Naive B cell (primary cell): Measurements from ENCODE around the gene ADPGK. TPM values are rescaled to one million over a fixed set of nuclear protein-coding genes. Genes with fewer than 3 reads are reported as not detected.

Experiments used
- ATAC-seq, 2 donors: fragments of 150-1000 bp; cut with Tn5 transposase; 2 replicates each; pipeline ENCODE4 v1.10.0; 2021; ENCODE audit warnings: low read depth in 2 of 2, mild to moderate bottlenecking in 2 of 2, moderate library complexity in 2 of 2
- DNase-seq: peaks from one replicate; pipeline ENCODE4 v3.0.0; 2022
- H3K27ac Mint-ChIP-seq, 6 donors: one replicate each; pipeline ENCODE4 v1.8.0; 2020 to 2022; ENCODE audit warnings: mild to moderate bottlenecking in 6 of 6, mixed read lengths in 6 of 6, moderate library complexity in 5 of 6, inconsistent platforms in 2 of 6
- H3K27me3 Mint-ChIP-seq, 3 donors: one replicate each; pipeline ENCODE4 v1.8.0; 2021 to 2022; ENCODE audit warnings: mixed read lengths in 3 of 3, mild to moderate bottlenecking in 1 of 3
- H3K36me3 Mint-ChIP-seq, 2 donors: one replicate each; pipeline ENCODE4 v1.8.0; 2020 to 2022; ENCODE audit warnings: mixed read lengths in 2 of 2, inconsistent platforms in 1 of 2, mild to moderate bottlenecking in 1 of 2
- H3K4me1 Mint-ChIP-seq, 3 donors: one replicate each; pipeline ENCODE4 v1.8.0; 2020 to 2022; ENCODE audit warnings: mixed read lengths in 3 of 3, inconsistent platforms in 1 of 3, mild to moderate bottlenecking in 1 of 3, moderate library complexity in 1 of 3
- H3K4me3 Mint-ChIP-seq, 8 donors: one replicate each; pipeline ENCODE4 v1.8.0; 2020 to 2022; ENCODE audit warnings: mild to moderate bottlenecking in 8 of 8, mixed read lengths in 8 of 8, moderate library complexity in 8 of 8, inconsistent platforms in 2 of 8
- H3K9me3 Mint-ChIP-seq, 7 donors: one replicate each; pipeline ENCODE4 v1.8.0; 2020 to 2022; ENCODE audit warnings: mixed read lengths in 7 of 7, mild to moderate bottlenecking in 5 of 7, inconsistent platforms in 2 of 7, moderate library complexity in 1 of 7
- polyA plus RNA-seq, 6 donors: library from polyadenylated mRNA; unstranded; fragments of 300-500 nt; fragmentation: Illumina TruSeq; gene quantifications; one replicate each; pipeline ENCODE4 v1.2.3, GENCODE V29; 2021; ENCODE audit warnings: low read depth in 6 of 6

The ADPGK gene
- polyA plus RNA-seq, 6 donors from 2014 or later, result 126 to 160 (median 139) TPM

DNA sequence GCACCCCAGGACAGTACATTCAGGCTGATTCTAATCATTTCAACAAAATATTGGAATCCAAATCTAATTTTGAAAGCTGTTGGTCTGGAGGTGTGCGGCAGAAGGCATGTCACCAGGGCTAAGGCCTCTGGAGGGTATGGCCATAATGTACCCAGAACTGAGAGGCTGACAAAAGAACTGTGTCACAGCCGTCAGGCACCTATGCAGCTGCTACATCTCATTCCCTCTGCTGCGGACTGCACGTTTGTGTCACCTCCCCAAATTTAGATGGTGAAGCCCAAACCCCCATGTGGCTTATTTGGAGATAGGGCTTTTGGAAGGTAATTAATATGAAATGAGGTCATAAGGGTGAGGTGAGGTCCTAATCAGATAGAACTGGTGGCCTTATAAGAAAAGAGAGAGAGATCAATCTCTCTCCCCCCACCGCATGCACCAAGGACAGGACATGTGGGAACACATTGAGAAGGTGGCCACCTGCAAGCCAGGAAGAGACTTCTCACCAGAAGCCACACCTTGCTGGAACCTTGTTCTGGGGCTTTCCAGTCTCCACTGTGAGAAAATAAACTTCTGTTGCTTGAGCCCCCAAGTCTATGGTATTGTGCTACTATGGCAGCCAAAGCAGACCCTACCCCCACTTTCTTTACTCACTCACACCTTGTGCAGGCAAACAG is 22.8 kb downstream of the ADPGK start:
- no peaks in the 10 kb centered on the region for H3K9me3 Mint-ChIP-seq
- no peak overlapping the region for H3K4me3 Mint-ChIP-seq
- no peak overlapping the region for H3K27ac Mint-ChIP-seq
- ATAC-seq (no peak), DNase-seq (no peak)
- peaks cover 3 to 8% (median 5%) of the 10 kb centered on the region in 3 donors for H3K4me1 Mint-ChIP-seq
- H3K27me3 Mint-ChIP-seq, result no peaks in the 10 kb centered on the region
- H3K36me3 Mint-ChIP-seq, result peaks cover 14 to 26% of the 10 kb centered on the region in 2 donors

DNA sequence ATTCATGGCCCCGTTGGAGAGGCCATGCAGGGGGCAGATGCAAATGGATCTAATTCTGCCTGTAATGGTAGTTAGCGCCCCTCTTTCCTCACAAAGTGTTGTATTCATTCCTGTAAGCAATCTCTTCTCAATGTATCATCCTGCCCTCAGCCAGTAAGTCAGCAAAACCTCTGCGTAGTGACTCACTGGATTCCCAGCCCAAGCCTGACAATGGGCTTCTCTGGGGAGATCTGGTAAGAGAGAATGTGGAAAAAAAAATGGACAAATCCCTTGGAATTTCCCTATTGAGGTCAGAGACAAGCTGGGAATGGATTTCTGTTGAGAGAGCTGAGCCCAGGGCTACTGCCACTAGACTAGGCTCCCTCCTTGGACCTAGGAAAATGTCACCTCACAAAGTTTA is 25.4 kb downstream of the ADPGK start:
- Mint-ChIP-seq H3K27ac (peak overlapping the region in 2 of 6 donors; percentile 38 to 56), H3K27me3 (no peaks in the 10 kb centered on the region), H3K4me3 (no peak overlapping the region), H3K9me3 (no peaks in the 10 kb centered on the region), H3K36me3 (peaks cover 30 to 32% of the 10 kb centered on the region in 2 donors), H3K4me1 (peaks cover 12 to 18% (median 13%) of the 10 kb centered on the region in 3 donors)
- ATAC-seq (no peak), DNase-seq (no peak)

DNA sequence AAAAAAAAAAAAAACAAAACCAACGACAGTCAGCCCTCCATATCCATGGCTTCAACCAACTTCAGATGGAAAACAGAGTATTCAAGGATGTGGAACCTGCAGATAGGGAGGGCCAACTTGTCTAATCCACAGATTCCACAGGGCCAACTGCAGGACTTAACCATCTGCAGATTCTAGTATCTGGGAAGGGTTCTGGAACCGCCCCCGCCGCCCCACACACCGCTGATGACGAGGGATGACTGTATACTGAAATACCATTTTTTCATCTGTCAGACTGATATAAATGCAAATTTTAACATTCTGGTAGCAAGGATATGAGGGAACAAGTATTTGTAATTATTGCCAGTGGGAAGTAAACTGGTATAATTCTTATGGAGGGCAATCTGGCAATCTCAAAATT is 29.5 kb downstream of the ADPGK start:
- Mint-ChIP-seq H3K27ac (peak overlapping the region in 3 of 6 donors; percentile 16 to 36 (median 33)), H3K9me3 (no peaks in the 10 kb centered on the region), H3K36me3 (peaks cover 25 to 31% of the 10 kb centered on the region in 2 donors), H3K4me1 (peaks cover 21 to 36% (median 32%) of the 10 kb centered on the region in 3 donors), H3K27me3 (no peaks in the 10 kb centered on the region), H3K4me3 (peak overlapping the region in 1 of 8 donors; percentile 22)
- DNase-seq (no peak), ATAC-seq (no peak)

DNA sequence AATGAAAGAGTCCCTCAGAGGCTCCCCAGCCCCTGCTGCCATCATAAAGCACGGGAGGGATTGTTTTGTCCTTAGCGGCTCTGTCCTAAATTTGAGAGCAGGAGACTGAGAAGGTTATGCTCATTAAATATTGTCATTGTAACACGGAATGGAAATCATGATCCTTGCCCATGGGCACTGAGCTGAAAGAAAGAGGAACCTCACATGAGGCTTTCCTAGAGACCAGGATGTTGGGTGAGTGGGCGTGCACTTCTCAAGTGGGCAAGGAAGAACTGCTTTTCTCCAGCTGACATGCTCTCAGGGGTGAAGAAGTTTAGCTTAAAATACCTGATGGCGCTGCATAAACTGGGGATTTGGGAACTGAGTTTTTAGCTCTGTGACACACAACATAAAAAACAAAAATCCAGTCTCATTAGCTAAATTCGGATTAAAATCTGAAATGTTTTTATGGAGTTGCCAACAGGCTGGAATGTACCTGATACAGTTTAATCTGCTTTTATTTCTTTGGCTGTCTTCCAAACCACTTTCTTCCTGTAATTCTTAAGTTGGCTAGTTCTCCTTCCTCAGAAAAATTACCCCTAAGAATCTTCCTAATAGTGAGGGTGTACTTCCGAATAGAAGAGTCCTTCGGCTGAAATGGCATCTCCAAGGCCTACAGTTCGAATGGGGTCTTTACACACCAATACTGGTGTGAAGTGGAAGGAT is 31.7 kb downstream of the ADPGK start:
- Mint-ChIP-seq H3K27ac (peak overlapping the region; percentile 27 to 93 (median 82)), H3K9me3 (no peaks in the 10 kb centered on the region), H3K27me3 (no peaks in the 10 kb centered on the region), H3K36me3 (peaks cover 24 to 29% of the 10 kb centered on the region in 2 donors), H3K4me3 (peak overlapping the region in 3 of 8 donors; percentile 22 to 44 (median 37)), H3K4me1 (peaks cover 21 to 36% (median 32%) of the 10 kb centered on the region in 3 donors)
- DNase-seq, result peak; percentile 41
- peak; percentile 92 to 97 for ATAC-seq

DNA sequence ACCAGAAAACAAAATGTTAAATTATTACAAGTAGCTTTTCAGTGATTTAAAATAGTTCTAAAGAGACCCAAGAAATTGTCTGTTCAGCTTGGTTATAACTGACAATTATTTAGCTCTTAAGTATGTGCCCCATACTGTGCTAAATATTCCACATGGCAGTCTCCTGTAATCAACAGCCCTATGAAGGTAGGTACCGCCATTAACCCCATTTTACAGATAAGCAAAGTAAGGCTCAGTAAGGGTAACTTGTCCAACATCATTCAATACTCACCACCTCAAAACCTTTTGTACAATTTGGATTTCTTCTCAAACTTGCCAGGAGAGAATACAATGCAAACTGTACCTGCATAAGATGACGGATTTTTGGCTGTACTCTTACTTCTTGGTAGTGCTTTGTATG is 33.9 kb downstream of the ADPGK start:
- Mint-ChIP-seq H3K27me3 (no peaks in the 10 kb centered on the region), H3K9me3 (no peaks in the 10 kb centered on the region), H3K27ac (peak overlapping the region in 1 of 6 donors; percentile 8), H3K36me3 (peaks cover 14% of the 10 kb centered on the region in 2 donors), H3K4me1 (peaks cover 16 to 29% (median 28%) of the 10 kb centered on the region in 3 donors), H3K4me3 (no peak overlapping the region)
- no peak for ATAC-seq
- DNase-seq, result no peak

DNA sequence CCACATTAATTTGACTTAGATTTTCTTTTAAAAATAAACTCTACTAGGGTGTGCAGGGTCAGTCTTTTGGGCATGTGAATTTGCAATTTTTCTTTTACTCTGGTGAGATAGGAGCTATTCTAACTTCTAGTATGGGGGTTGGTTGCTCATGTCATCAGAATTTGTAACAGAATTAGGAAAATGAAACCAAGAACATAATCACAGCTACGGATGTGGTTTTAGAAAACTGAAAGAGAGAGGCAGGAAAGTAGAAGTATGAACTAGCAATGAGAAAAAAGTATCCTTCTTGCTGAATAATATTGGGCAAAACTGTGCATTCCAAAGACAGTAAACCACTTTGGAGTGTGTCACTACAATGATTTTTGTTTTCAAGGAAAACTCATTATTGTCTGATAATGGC is 43.3 kb downstream of the ADPGK start:
- Mint-ChIP-seq H3K4me1 (peaks cover 21 to 28% (median 22%) of the 10 kb centered on the region in 3 donors), H3K9me3 (no peaks in the 10 kb centered on the region), H3K27me3 (no peaks in the 10 kb centered on the region), H3K36me3 (peaks cover 18 to 22% of the 10 kb centered on the region in 2 donors), H3K4me3 (peak overlapping the region in 5 of 8 donors; percentile 2 to 59 (median 10)), H3K27ac (peak overlapping the region in 4 of 6 donors; percentile 39 to 87 (median 57))
- ATAC-seq (peak; percentile 40 to 55), DNase-seq (peak; percentile 6)

DNA sequence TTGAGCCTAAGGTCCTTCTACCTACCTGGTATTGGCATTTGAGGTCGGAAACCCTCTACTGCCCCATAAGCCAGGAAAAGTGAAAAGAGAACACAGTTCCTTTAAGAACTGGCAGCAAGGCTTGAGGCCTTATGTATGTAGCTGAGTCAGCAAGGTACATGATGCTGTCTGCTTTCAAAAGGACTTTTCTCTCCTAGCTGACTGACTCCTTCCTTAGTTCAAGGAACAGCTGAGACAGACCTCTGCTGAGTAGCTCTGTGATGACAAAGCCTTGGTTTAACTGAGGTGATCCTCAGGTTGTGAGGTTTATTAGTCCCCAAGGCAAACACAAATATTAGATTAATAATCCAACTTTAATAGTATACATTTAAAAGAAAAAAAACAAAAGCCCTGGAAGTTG is 45.8 kb downstream of the ADPGK start:
- ATAC-seq, result no peak
- H3K4me1 Mint-ChIP-seq, result peaks cover 21 to 38% (median 22%) of the 10 kb centered on the region in 3 donors
- DNase-seq, result no peak
- H3K27ac Mint-ChIP-seq, result peak overlapping the region in 1 of 6 donors; percentile 15
- H3K9me3 Mint-ChIP-seq, result no peaks in the 10 kb centered on the region
- no peaks in the 10 kb centered on the region for H3K27me3 Mint-ChIP-seq
- H3K36me3 Mint-ChIP-seq, result peaks cover 22 to 25% of the 10 kb centered on the region in 2 donors
- H3K4me3 Mint-ChIP-seq, result no peak overlapping the region

DNA sequence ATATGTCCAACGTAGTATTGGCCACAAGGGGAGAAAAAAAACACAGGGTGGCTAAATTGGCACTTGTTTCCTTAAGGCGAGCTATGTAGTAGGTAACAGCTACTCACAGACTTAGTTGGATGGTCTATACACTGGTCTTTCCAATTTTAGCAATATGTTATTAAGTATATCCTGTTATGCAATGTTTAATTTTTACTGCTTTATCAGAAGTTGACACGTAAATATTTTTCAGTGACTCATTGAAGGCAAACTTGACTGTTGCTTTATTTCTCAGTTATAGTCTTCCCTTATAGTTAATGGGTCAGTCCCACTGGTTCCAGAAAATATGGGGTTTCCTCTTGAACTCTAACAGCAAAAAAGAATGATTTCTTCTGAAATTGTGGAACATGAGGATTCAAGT is 46.5 kb downstream of the ADPGK start:
- no peak for ATAC-seq
- Mint-ChIP-seq H3K36me3 (peaks cover 22 to 29% of the 10 kb centered on the region in 2 donors), H3K9me3 (no peaks in the 10 kb centered on the region), H3K27me3 (no peaks in the 10 kb centered on the region), H3K27ac (peak overlapping the region in 2 of 6 donors; percentile 33 to 60), H3K4me1 (peaks cover 21 to 38% (median 22%) of the 10 kb centered on the region in 3 donors), H3K4me3 (no peak overlapping the region)
- no peak for DNase-seq

DNA sequence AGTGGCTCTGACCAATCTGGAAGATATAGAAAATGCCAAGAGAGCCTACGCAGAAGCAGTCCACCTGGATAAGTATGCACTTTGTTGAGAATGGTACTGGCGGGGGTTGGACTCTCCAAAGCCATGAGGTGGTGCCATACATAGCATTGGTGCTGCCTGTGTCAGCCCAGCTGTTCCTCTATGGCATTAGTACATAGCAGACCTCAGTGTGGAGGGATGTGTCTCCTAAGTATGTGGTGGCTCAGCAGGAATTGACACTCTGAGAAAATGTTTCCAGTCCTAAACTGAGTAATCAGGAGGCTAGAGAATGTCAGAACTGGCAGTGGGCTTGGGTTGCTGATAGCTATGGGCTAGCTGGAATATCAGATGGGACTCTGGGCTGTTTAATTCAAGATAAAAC is 48.4 kb downstream of the ADPGK start:
- no peak overlapping the region for H3K4me3 Mint-ChIP-seq
- H3K36me3 Mint-ChIP-seq, result peaks cover 21 to 22% of the 10 kb centered on the region in 2 donors
- H3K27me3 Mint-ChIP-seq, result no peaks in the 10 kb centered on the region
- DNase-seq (no peak), ATAC-seq (no peak)
- no peaks in the 10 kb centered on the region for H3K9me3 Mint-ChIP-seq
- H3K4me1 Mint-ChIP-seq, result peaks cover 12 to 26% (median 13%) of the 10 kb centered on the region in 3 donors
- H3K27ac Mint-ChIP-seq, result peak overlapping the region in 2 of 6 donors; percentile 6 to 20

DNA sequence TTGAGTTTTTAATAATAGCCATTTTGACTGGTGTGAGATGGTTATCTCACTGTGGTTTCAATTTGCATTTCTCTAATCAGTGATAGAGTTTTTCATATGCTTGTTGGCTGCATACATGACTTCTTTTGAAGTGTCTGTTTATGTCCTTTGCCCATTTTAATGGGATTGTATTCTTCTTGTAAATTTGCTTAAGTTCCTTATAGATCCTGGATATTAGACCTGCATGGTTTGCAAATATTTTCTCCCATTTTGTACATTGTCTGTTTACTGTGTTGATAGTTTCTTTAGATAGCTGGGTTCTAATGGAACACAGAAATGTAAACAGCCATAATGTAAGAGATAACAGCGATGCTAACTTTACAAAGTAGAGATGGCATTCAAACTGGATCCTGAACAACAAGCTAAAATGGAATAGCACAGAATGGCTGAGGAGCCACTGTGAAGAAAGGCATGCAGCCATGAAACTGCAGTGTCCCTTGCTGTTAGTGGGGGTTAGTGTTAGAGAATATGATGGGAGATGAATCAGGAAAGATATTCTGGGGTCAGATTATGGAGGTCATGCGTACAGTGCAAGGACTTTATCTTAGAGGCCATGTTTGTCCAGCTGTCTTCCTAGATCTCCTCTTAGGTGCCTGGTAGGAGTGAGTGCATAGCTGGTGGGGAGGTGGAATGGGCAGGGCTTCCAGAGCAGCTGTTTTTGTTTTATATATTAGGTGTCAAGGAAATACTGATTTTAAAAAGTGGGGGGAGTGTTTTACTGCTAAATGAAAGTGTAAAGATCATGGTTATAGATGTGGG is 49.4 kb downstream of the ADPGK start:
- ATAC-seq, result no peak

DNA sequence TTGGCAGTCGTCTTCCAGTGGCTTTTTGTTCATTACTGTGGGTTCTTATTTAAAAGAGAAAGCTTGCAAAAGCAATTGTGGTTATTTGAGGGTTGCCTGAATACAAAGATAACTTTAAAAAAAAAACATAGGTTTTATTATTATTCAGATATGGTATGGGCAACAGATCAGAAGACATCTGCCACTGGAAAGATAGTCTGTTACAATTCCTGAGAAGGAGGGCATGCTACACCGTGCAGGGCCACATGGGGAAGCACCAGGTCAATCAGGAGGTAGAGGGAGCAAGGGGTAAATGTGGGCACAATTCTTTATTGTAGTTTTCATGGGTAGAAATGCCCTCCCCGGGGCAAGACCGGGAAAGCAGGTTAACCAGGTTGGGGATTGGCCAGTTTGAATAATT is 51.0 kb downstream of the ADPGK start:
- Mint-ChIP-seq H3K4me1 (peaks cover 0 to 10% (median 1%) of the 10 kb centered on the region in 3 donors), H3K27ac (peak overlapping the region in 3 of 6 donors; percentile 61 to 86 (median 66)), H3K9me3 (no peaks in the 10 kb centered on the region), H3K27me3 (no peaks in the 10 kb centered on the region), H3K36me3 (peaks cover 7 to 15% of the 10 kb centered on the region in 2 donors), H3K4me3 (no peak overlapping the region)
- DNase-seq (no peak), ATAC-seq (no peak)

More for the DNA sequence above, 49.4 kb downstream of the ADPGK start:
- peaks cover 15 to 21% of the 10 kb centered on the region in 2 donors for H3K36me3 Mint-ChIP-seq
- H3K4me1 Mint-ChIP-seq, result peaks cover 3 to 16% (median 4%) of the 10 kb centered on the region in 3 donors
- DNase-seq, result no peak
- no peaks in the 10 kb centered on the region for H3K9me3 Mint-ChIP-seq
- no peak overlapping the region for H3K4me3 Mint-ChIP-seq
- no peaks in the 10 kb centered on the region for H3K27me3 Mint-ChIP-seq
- peak overlapping the region in 5 of 6 donors; percentile 1 to 84 (median 17) for H3K27ac Mint-ChIP-seq

DNA sequence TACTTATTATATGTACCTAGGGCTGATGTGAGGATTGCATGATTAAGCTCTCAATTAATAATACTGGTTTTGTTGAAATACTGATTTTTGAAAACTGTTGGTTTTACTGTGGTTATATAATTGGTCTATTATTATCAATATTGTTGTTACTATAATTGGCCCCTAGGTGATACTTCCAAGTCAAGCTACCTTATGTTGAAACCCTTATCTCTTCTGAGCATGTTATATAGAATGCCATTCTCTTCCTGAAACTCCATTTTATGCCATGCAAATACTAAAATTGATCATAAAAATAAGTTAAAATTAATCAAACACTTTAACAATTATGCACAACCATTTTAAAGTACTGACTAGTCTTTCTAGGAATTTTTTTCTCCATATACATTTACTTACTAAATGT is 51.5 kb downstream of the ADPGK start:
- no peaks in the 10 kb centered on the region for H3K9me3 Mint-ChIP-seq
- ATAC-seq (no peak), DNase-seq (no peak)
- peaks cover 0 to 10% (median 1%) of the 10 kb centered on the region in 3 donors for H3K4me1 Mint-ChIP-seq
- no peak overlapping the region for H3K4me3 Mint-ChIP-seq
- H3K36me3 Mint-ChIP-seq, result peaks cover 7 to 15% of the 10 kb centered on the region in 2 donors
- no peaks in the 10 kb centered on the region for H3K27me3 Mint-ChIP-seq
- H3K27ac Mint-ChIP-seq, result peak overlapping the region in 1 of 6 donors; percentile 66

DNA sequence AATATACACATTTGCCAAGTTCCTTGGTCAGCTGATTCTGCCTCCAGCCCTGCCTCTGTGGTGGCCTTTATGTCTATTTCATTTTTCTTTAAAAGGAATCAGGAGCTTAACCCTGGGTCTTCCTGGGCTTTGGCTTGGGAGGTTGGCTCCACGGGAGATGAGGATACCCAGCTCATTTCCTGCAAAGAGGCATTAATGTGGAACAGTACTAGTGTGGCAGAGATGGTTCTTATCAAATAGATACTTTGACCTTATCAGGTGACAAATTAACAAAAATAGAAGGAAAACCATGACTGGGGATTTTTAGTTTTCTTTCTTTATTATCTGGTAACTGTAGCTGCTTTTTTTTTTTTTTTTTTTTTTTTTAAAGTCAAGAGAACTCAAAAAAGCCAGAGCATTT is 54.7 kb downstream of the ADPGK start:
- ATAC-seq (no peak), DNase-seq (no peak)
- Mint-ChIP-seq H3K4me1 (peaks cover 0 to 3% (median 1%) of the 10 kb centered on the region in 3 donors), H3K27ac (peak overlapping the region in 1 of 6 donors; percentile 50), H3K27me3 (no peaks in the 10 kb centered on the region), H3K4me3 (no peak overlapping the region), H3K36me3 (peaks cover 0 to 6% of the 10 kb centered on the region in 2 donors), H3K9me3 (no peaks in the 10 kb centered on the region)
